Parathyroid adenoma (tissue), 2 donors: ENCODE measurements around the gene ADAMTS3.

Source experiments
- H2AFZ ChIP-seq: fragments of 300-600 bp; sonication (generic); one replicate; pipeline ENCODE4 v1.7.0; 2017; ENCODE audit warnings: antibody characterized with exemption, mild to moderate bottlenecking
- H3K27ac ChIP-seq: fragments of 300-600 bp; sonication (generic); one replicate; pipeline ENCODE4 v1.7.0; 2017
- H3K27me3 ChIP-seq: fragments of 300-600 bp; sonication (generic); one replicate; pipeline ENCODE4 v1.7.0; 2017; ENCODE audit warnings: low read length; ENCODE audit not compliant: control insufficient read depth, insufficient read depth
- H3K36me3 ChIP-seq: fragments of 300-600 bp; sonication (generic); one replicate; pipeline ENCODE4 v1.7.0; 2017; ENCODE audit warnings: low read length; ENCODE audit not compliant: control insufficient read depth, insufficient read depth
- H3K4me1 ChIP-seq: fragments of 300-600 bp; sonication (generic); one replicate; pipeline ENCODE4 v1.7.0; 2017; ENCODE audit warnings: control low read depth
- H3K4me2 ChIP-seq: fragments of 300-600 bp; sonication (generic); one replicate; pipeline ENCODE4 v1.7.0; 2017; ENCODE audit warnings: low read length
- H3K4me3 ChIP-seq: fragments of 300-600 bp; sonication (generic); one replicate; pipeline ENCODE4 v1.7.0; 2017; ENCODE audit warnings: low read depth, low read length
- H3K79me2 ChIP-seq: fragments of 300-600 bp; sonication (generic); one replicate; pipeline ENCODE4 v1.7.0; 2017; ENCODE audit warnings: control low read depth
- H3K9ac ChIP-seq: fragments of 300-600 bp; sonication (generic); one replicate; pipeline ENCODE4 v1.7.0; 2017; ENCODE audit warnings: mild to moderate bottlenecking
- H3K9me3 ChIP-seq: fragments of 300-600 bp; sonication (generic); one replicate; pipeline ENCODE4 v1.7.0; 2017; ENCODE audit warnings: low read length; ENCODE audit not compliant: control insufficient read depth
- CTCF ChIP-seq: fragments of 300-600 bp; sonication (generic); IDR thresholded peaks from one replicate; pipeline ENCODE4 v1.7.0; 2017; ENCODE audit warnings: antibody characterized with exemption, mild to moderate bottlenecking
- donor health status: primary hyperparathyroidism.

The ADAMTS3 gene

GRCh38 chr4:72507860-72508419 is 61.1 kb downstream of the ADAMTS3 start:
- no peaks in the 10 kb centered on the region for H3K79me2 ChIP-seq
- no peak overlapping the region for H3K4me2 ChIP-seq
- H3K36me3 ChIP-seq = no peaks in the 10 kb centered on the region
- no peak overlapping the region for H3K4me3 ChIP-seq
- H3K27ac ChIP-seq = no peak overlapping the region
- H3K27me3 ChIP-seq = no peaks in the 10 kb centered on the region
- TF ChIP-seq CTCF = no peak
- peaks cover 3% of the 10 kb centered on the region for H3K9me3 ChIP-seq
- no peak overlapping the region for H2AFZ ChIP-seq
- no peak overlapping the region for H3K9ac ChIP-seq
- H3K4me1 ChIP-seq = no peaks in the 10 kb centered on the region

- Histone ChIP-seq H3K4me2 (no peak overlapping the region), H3K27ac (no peak overlapping the region), H3K79me2 (no peaks in the 10 kb centered on the region), H3K4me1 (no peaks in the 10 kb centered on the region), H3K27me3 (no peaks in the 10 kb centered on the region), H3K9me3 (peaks cover 3% of the 10 kb centered on the region), H3K36me3 (no peaks in the 10 kb centered on the region), H2AFZ (no peak overlapping the region), H3K4me3 (no peak overlapping the region), H3K9ac (no peak overlapping the region)
- no peak for TF ChIP-seq CTCF
Measured at GRCh38 chr4:72507167-72507566, 61.9 kb downstream of the ADAMTS3 start.

- peak; percentile 57 for TF ChIP-seq CTCF
- Histone ChIP-seq H2AFZ (no peak overlapping the region), H3K4me1 (no peaks in the 10 kb centered on the region), H3K9ac (no peak overlapping the region), H3K9me3 (peaks cover 3% of the 10 kb centered on the region), H3K27me3 (no peaks in the 10 kb centered on the region), H3K27ac (no peak overlapping the region), H3K4me2 (no peak overlapping the region), H3K79me2 (no peaks in the 10 kb centered on the region), H3K36me3 (no peaks in the 10 kb centered on the region), H3K4me3 (no peak overlapping the region)
Measured at GRCh38 chr4:72505314-72505744, 63.7 kb downstream of the ADAMTS3 start.

- no peaks in the 10 kb centered on the region for H3K36me3 ChIP-seq
- no peak for TF ChIP-seq CTCF
- no peak overlapping the region for H3K4me2 ChIP-seq
- no peaks in the 10 kb centered on the region for H3K79me2 ChIP-seq
- H3K4me1 ChIP-seq = no peaks in the 10 kb centered on the region
- H3K27me3 ChIP-seq = no peaks in the 10 kb centered on the region
- no peaks in the 10 kb centered on the region for H3K9me3 ChIP-seq
- no peak overlapping the region for H3K27ac ChIP-seq
- H2AFZ ChIP-seq = no peak overlapping the region
- H3K9ac ChIP-seq = no peak overlapping the region
- no peak overlapping the region for H3K4me3 ChIP-seq
Measured at GRCh38 chr4:72500214-72500613, 68.8 kb downstream of the ADAMTS3 start.

- Histone ChIP-seq H3K36me3 (no peaks in the 10 kb centered on the region), H2AFZ (no peak overlapping the region), H3K27ac (no peak overlapping the region), H3K9me3 (no peaks in the 10 kb centered on the region), H3K9ac (no peak overlapping the region), H3K4me3 (no peak overlapping the region), H3K79me2 (no peaks in the 10 kb centered on the region), H3K4me1 (no peaks in the 10 kb centered on the region), H3K27me3 (no peaks in the 10 kb centered on the region), H3K4me2 (no peak overlapping the region)
- no peak for TF ChIP-seq CTCF
Measured at GRCh38 chr4:72496119-72496518, 72.9 kb downstream of the ADAMTS3 start.
